ENCODE data around the gene PCDHGA12.

Gene PCDHGA12

GRCh38 chr5:141441571-141442170 is 11.4 kb downstream of the PCDHGA12 start:
- Mint-ChIP-seq H3K4me3 (no peak overlapping the region), H3K36me3 (ENCODE audit: low read depth) (no peaks in the 10 kb centered on the region), H3K27me3 (ENCODE audit: low read depth) (no peaks in the 10 kb centered on the region), H3K27ac (no peak overlapping the region), H3K9me3 (peaks cover 3% of the 10 kb centered on the region), H3K4me1 (ENCODE audit: low read depth) (no peaks in the 10 kb centered on the region)
- no peak for DNase-seq (ENCODE audit: low spot score)

GRCh38 chr5:141465351-141465750 is 35.0 kb downstream of the PCDHGA12 start:
- H3K4me3 Mint-ChIP-seq = no peak overlapping the region
- H3K4me1 Mint-ChIP-seq (ENCODE audit: low read depth) = no peaks in the 10 kb centered on the region
- DNase-seq (ENCODE audit: low spot score) = no peak
- no peaks in the 10 kb centered on the region for H3K36me3 Mint-ChIP-seq (ENCODE audit: low read depth)
- H3K27me3 Mint-ChIP-seq (ENCODE audit: low read depth) = no peaks in the 10 kb centered on the region
- H3K9me3 Mint-ChIP-seq = no peaks in the 10 kb centered on the region
- no peak overlapping the region for H3K27ac Mint-ChIP-seq

DNA sequence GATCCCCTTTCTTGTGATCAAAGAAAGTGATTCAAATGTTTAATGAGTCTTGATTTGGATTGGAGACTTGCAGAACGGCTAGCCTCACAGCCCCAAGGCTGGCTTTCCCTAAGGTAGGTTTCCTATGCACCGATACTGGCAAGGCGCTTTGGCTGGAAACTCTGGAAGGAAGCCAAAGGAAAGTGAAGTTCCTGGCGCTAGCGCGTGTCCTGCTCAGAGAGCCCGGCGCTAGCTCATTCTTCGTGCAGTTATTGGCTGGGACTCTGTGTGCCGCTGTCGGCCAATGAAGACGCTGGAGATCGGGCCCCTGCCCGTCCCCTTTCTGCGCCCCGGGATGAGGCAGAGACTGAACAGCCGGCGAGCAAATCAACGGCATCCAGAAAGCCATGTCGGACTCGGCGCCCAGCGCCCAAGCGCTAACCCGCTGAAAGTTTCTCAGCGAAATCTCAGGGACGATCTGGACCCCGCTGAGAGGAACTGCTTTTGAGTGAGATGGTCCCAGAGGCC is 45.4 kb downstream of the PCDHGA12 start, which contains the start of gene PCDHGC3:
TSS of gene PCDHGC3 (plus strand) at position 342 of the 507 bp plus-strand sequence. CDS start at position 493, 151 bp downstream.
- peaks cover 14% of the 10 kb centered on the region for H3K4me1 Mint-ChIP-seq (ENCODE audit: low read depth)
- H3K4me3 Mint-ChIP-seq = peak within 1 kb of the TSS; percentile 86
- peaks cover 63% of the 10 kb centered on the region for H3K27me3 Mint-ChIP-seq (ENCODE audit: low read depth)
- H3K9me3 Mint-ChIP-seq = no peaks in the 10 kb centered on the region
- H3K27ac Mint-ChIP-seq = no peak within 1 kb of the TSS
- peak; percentile 31 for DNase-seq (ENCODE audit: low spot score)
- H3K36me3 Mint-ChIP-seq (ENCODE audit: low read depth) = no peaks in the 10 kb centered on the region

DNA sequence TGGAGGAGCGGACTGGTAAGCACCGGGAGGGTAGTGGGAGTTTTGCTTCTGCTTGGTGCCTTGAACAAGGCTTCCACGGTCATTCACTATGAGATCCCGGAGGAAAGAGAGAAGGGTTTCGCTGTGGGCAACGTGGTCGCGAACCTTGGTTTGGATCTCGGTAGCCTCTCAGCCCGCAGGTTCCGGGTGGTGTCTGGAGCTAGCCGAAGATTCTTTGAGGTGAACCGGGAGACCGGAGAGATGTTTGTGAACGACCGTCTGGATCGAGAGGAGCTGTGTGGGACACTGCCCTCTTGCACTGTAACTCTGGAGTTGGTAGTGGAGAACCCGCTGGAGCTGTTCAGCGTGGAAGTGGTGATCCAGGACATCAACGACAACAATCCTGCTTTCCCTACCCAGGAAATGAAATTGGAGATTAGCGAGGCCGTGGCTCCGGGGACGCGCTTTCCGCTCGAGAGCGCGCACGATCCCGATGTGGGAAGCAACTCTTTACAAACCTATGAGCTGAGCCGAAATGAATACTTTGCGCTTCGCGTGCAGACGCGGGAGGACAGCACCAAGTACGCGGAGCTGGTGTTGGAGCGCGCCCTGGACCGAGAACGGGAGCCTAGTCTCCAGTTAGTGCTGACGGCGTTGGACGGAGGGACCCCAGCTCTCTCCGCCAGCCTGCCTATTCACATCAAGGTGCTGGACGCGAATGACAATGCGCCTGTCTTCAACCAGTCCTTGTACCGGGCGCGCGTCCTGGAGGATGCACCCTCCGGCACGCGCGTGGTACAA is 46.0 kb downstream of the PCDHGA12 start:
- peaks cover 14% of the 10 kb centered on the region for H3K4me1 Mint-ChIP-seq (ENCODE audit: low read depth)
- peak overlapping the region; percentile 86 for H3K4me3 Mint-ChIP-seq
- peaks cover 65% of the 10 kb centered on the region for H3K27me3 Mint-ChIP-seq (ENCODE audit: low read depth)
- no peak overlapping the region for H3K27ac Mint-ChIP-seq
- DNase-seq (ENCODE audit: low spot score) = no peak
- H3K36me3 Mint-ChIP-seq (ENCODE audit: low read depth) = no peaks in the 10 kb centered on the region
- H3K9me3 Mint-ChIP-seq = no peaks in the 10 kb centered on the region

- Mint-ChIP-seq H3K36me3 (ENCODE audit: low read depth) (no peaks in the 10 kb centered on the region), H3K4me3 (peak overlapping the region; percentile 86), H3K27ac (no peak overlapping the region), H3K27me3 (ENCODE audit: low read depth) (peaks cover 68% of the 10 kb centered on the region), H3K9me3 (no peaks in the 10 kb centered on the region), H3K4me1 (ENCODE audit: low read depth) (peaks cover 14% of the 10 kb centered on the region)
- DNase-seq (ENCODE audit: low spot score) = no peak
Observed at GRCh38 chr5:141477044-141477575, 46.8 kb downstream of the PCDHGA12 start.

DNA sequence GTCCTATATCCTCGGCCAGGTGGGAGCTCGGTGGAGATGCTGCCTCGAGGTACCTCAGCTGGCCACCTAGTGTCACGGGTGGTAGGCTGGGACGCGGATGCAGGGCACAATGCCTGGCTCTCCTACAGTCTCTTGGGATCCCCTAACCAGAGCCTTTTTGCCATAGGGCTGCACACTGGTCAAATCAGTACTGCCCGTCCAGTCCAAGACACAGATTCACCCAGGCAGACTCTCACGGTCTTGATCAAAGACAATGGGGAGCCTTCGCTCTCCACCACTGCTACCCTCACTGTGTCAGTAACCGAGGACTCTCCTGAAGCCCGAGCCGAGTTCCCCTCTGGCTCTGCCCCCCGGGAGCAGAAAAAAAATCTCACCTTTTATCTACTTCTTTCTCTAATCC is 47.5 kb downstream of the PCDHGA12 start:
- Mint-ChIP-seq H3K27me3 (ENCODE audit: low read depth) (peaks cover 75% of the 10 kb centered on the region), H3K36me3 (ENCODE audit: low read depth) (no peaks in the 10 kb centered on the region), H3K4me3 (no peak overlapping the region), H3K9me3 (no peaks in the 10 kb centered on the region), H3K4me1 (ENCODE audit: low read depth) (peaks cover 14% of the 10 kb centered on the region), H3K27ac (no peak overlapping the region)
- no peak for DNase-seq (ENCODE audit: low spot score)

- peaks cover 80% of the 10 kb centered on the region for H3K27me3 Mint-ChIP-seq (ENCODE audit: low read depth)
- no peak for DNase-seq (ENCODE audit: low spot score)
- no peak overlapping the region for H3K4me3 Mint-ChIP-seq
Observed at GRCh38 chr5:141478321-141478945, 48.1 kb downstream of the PCDHGA12 start.

DNA sequence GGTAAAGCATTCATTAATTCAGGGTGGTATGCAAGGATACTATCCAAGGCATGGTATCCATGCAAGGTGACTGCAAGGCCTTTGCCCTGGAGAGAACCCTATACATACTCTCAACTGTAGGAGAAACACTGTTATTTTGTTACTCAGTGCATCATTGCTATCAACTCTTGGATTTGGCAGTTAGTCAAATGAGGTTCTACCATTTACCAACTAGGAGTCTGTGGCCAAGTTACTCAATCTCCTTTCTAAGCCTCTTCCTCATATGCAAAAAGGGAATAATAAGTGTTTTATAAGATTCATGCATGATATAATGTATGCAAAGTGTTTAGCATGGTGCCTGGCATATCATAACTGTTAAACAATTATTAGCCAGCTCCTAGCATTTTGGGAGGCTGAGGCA is 49.5 kb downstream of the PCDHGA12 start:
- DNase-seq (ENCODE audit: low spot score) = no peak
- Mint-ChIP-seq H3K36me3 (ENCODE audit: low read depth) (no peaks in the 10 kb centered on the region), H3K27me3 (ENCODE audit: low read depth) (peaks cover 83% of the 10 kb centered on the region), H3K27ac (no peak overlapping the region), H3K4me1 (ENCODE audit: low read depth) (peaks cover 14% of the 10 kb centered on the region), H3K9me3 (no peaks in the 10 kb centered on the region), H3K4me3 (no peak overlapping the region)

More at GRCh38 chr5:141478321-141478945, 48.1 kb downstream of the PCDHGA12 start:
- H3K9me3 Mint-ChIP-seq = no peaks in the 10 kb centered on the region
- H3K36me3 Mint-ChIP-seq (ENCODE audit: low read depth) = no peaks in the 10 kb centered on the region
- H3K4me1 Mint-ChIP-seq (ENCODE audit: low read depth) = peaks cover 14% of the 10 kb centered on the region
- no peak overlapping the region for H3K27ac Mint-ChIP-seq
